ENCODE results near the gene IL1R2.

The IL1R2 gene

DNA sequence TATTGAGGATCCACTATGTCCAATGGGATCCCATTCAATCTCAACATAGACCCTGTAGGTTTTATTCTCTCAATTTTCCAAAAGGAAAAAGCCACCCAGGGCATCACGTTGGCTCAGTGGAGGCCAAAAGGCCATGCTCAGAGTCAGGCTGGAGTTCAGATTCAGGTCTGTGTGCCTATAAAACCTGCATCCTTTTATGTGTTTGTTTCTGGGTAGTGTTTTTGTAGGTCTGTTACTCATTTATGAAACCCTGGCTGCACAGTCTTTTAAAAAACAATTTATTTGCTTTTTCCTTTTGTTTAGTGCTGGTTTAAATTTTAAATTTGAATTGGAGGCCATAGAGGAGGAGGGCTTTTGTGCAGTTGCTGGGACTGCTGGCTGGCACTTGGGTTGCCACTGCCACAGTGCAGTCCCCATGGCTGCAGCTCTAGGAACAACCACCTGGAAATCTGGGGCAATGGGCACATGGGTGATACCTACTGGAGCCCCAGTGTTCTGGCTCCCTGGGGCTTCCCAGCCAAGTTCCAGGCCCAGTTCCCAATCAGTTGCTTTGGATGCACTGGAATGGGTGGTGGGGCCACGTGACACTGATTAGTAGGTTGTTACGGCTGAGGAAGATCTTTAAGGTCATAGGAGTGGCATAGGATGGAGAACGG lies 31.3 kb downstream of the IL1R2 start:
- DNase-seq: no peak

DNA sequence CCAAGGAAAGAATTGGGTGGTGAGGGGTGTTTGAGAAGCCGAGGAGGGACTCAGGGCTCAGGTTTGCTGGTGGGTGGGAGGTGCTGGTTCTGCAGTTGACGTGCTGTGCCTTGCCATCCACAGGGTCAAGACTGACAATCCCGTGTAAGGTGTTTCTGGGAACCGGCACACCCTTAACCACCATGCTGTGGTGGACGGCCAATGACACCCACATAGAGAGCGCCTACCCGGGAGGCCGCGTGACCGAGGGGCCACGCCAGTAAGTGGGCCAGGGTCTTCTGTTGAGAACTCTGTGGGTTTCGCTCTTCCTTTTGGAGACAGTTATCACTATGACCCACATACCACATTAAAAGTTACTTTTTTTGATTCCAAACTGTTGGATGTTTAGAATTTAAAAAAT lies 32.6 kb downstream of the IL1R2 start:
- DNase-seq: no peak

DNA sequence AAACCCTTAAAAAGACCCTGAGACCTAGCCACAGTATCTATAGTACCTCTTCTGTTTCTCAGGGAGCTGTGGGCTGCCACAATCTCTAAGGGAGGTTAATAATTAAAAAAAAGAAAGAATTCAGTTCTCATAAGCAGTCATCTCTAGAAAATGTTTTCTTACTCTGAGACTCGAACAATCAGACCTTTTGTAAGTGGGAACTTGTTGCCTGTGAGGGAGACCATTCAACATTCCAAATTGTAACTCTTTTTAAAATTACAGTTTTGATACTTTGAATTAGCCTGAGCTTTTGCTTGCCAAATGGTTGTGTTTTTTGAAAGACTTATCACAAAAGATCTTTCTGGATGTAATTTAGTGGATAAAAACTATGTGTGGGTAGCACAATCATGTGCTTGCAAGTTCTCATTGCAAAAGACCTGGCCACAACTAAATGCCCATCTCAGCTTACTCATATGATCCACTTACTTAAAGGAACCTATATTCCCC lies 33.3 kb downstream of the IL1R2 start:
- no peak for DNase-seq

DNA sequence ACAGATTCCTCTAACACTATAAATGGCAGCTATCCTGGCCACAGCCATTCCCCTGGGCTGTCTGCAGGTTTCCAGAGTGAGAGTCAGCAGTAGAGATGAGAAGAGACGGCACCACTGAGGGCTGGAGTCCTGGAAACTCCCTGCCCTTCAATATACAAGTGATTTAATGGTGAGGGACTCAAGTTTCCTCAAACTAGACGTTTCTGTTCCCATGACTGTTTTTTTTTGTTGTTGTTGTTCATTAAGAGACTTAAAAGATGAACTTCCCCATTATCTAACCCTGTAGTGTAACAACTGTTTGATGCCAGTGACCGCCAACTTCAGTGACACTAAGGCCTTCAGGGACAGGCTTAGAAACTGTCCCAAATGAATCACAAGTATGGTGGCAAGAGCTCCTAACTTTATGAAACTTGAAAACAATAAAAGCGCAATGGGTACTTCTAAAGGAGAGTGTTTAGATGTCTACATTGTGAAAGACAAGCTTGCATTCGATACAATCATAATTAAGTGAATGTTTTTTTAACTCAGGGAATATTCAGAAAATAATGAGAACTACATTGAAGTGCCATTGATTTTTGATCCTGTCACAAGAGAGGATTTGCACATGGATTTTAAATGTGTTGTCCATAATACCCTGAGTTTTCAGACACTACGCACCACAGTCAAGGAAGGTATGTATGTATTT lies 34.0 kb downstream of the IL1R2 start:
- no peak for DNase-seq

DNA sequence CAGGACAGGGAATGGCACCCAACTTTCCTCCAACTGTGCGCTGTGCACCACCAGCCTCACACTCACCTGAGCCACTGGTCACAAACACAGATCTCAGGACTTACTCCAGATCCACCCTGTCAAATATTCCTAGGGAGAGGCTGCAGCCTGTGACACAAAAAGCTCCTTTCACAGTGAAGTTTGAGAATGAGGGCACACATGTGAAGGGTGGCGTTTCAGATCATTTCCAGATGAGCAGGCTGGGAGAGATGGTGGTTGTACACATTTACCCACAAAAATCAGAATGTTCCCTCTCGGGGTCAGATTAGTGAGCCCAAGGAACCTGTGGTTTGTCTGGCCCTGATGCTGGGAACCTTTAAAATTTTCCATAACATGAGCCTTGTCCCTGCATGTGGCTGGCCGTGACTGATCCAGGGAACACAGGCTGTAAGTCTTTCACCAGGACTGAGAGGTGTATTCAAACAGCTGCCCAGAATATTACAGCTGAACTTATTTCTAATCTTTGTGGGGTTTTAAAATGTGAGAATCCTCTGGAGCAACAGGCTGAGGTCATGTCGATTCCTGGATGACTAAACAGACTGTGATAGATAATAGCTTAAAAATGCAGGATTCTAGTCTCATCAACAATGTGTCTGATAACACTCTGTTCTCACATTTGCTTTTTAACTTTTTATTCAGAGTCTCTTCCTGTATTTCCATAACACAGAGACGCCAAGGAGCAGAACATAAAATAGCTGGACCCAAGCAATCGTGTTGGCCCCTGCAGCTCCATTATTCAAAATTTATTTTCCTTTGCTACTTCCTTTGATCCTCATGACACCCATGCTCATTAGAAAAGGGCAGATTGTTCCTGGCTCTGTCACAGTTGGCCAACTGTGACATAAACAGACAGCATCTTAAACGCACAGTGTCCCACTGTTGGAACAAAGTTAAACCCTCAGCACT lies 35.5 kb downstream of the IL1R2 start:
- no peak for DNase-seq

DNA sequence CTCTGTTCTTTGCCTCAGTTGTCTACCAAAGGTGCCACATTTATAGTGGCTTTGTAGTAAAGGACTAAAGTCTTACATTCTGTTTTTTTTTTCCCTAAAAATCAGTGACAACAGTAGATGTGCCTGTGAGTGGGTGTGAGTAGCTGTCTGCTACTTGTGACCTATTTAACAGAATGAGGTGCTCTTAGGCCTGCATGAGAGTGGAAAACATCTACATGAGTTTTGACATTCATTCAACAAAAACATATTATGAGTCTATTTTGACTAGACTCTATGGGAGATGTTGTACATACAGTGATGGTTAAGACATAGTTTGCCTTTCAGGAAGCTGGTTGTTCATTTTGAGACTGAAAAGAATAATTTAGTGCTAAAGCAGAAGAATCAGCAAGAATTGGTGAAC lies 36.7 kb downstream of the IL1R2 start:
- no peak for DNase-seq

DNA sequence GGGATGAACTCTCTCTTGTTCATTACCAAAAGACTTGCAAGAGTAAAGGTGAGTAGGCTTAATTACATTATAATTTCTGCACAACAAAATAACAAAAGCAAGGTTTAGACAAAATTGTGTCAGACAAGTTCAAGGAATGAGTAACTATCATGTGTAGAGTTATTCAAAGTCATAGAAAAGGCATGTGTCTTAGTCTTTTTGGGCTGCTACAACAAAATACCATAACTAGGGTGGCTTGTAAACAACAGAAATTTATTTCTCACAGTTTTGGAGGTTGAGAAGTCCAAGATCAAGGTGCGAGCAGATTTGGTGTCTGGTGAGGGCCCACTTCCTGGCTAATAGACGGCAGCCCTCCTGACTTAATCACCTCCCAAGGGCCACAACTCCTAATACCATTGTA lies 37.6 kb downstream of the IL1R2 start:
- DNase-seq: no peak

DNA sequence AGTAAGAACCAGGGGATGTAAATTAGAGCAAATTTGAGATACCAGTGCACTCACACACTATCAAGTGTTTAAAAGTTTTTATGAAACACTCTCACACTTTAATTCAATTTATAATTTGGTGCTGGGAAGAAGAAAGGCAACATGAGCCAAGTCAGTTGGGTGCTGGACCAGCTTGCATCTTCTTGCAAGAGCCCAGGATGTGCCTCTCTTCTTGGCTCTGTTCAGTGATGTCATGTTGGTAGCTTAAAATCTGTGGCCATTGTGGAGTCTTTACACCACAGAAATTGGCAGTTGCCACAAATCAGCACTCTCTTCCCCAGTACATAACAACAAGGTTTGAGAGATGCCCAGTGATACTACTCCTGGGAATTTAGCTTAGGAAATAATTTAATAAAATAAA lies 38.2 kb downstream of the IL1R2 start:
- DNase-seq: peak in 1 of 5 experiments; percentile 65

DNA sequence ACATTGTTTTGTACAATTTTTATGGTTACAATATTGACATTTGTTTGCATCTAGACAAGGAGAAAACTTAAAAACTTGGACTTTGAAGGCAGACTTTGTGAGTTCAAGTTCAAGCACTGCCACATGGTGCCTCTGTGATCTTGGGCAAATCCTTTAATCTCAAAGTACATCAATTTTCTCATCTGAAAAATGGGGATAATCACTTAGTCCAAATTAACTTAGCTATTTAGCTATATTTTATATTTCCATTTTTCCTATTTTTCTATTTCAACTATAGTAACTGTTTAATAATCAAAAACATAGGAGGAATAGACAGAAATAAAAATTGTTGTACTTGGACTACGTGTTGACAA lies 38.7 kb downstream of the IL1R2 start:
- no peak for DNase-seq

DNA sequence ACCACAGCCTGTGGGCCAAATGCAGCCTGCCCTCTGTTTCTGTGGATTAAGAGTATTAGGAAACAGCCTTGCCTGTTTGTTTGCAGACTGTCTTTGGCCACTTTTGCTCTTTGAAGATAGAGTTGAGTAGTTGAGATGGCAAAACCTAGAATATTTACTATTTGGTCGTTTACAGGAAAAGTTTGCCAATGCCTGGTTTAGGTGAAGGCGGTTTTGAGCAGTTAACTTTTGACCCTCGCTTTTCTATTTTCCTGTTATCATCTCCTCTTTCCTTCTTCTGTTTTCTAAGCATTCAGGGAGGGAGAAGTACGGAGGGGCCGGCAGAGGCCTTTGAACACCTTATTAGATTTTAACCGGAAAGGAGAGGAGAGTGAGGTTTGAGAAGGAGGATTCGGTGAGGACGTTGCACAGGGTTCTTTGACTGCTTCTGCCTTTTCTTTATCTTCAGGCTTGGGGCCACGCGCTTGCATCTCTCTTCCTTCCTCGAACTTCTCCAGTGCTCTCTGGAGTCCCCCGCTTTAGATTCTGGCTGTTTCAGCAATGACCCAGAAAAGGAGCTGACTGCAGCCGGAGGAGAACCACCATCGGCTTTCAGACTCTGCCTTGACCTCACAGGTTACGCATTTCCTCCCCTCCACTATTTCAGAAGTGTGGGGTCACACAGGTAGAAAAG lies 39.2 kb downstream of the IL1R2 start:
- DNase-seq: no peak

DNA sequence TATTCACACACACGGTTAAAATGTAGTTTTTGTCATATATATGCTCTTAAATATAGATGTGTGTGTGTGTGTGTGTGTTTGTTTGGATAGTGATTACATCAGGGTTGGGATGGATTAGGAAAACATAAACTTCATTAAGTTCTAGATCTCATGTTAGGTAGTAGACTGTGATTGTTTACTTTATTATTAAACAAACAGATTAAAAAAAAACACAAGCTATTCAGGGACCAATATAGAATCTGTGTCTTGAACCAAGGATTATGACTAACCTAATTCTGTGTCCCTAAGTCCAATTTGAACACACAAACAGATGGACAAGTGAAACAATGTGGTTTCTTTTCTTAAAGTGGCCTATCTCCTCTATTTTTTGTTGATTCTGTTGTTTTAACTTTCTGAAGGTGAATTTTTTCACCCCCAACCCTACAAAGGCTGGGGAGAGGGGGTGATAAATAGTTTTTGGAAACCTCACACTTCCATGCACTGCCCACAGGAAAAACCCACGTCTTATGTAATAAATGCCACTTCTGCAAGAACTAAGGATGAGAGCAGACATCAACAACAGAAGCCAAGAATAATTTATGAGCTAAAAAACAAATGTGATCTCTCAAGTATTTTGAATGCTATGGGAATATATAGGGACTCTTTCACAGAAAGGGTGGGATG lies 40.7 kb downstream of the IL1R2 start:
- DNase-seq: no peak

DNA sequence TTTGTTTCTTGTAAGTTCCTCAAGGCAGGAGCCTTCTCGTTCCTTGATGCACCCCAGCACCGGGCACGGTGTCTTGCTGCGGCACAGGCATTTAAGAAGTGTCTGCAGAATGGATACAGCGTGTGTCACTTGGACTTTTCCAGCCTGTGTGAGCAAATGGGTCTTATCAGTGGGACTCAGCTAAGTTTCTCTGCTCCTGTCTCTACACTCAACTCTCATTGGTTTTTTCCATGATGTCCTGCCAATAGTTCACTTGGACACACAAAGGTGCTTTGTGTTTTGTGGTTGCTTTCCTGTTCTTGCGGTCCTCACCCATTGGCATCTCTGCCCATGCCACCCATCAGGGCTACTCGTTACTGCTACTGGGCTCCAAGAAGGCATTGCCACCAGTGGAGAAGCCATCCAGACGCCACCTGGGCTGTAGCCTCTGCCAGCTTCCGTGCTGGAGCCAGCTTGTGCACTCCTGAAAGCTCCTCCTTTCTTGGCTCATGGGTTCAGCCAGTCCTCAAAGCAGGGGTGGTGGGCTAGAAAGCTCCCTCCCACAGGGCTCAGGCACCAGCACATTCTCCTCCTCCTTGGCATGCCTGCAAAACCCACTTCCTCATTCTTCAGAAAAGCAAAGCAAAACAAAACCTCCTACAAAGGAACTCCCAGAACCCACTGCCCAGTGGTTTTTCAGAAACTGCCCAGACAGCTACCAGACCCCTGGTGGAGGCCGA lies 41.4 kb downstream of the IL1R2 start:
- peak in 1 of 5 experiments; percentile 91 for DNase-seq

DNA sequence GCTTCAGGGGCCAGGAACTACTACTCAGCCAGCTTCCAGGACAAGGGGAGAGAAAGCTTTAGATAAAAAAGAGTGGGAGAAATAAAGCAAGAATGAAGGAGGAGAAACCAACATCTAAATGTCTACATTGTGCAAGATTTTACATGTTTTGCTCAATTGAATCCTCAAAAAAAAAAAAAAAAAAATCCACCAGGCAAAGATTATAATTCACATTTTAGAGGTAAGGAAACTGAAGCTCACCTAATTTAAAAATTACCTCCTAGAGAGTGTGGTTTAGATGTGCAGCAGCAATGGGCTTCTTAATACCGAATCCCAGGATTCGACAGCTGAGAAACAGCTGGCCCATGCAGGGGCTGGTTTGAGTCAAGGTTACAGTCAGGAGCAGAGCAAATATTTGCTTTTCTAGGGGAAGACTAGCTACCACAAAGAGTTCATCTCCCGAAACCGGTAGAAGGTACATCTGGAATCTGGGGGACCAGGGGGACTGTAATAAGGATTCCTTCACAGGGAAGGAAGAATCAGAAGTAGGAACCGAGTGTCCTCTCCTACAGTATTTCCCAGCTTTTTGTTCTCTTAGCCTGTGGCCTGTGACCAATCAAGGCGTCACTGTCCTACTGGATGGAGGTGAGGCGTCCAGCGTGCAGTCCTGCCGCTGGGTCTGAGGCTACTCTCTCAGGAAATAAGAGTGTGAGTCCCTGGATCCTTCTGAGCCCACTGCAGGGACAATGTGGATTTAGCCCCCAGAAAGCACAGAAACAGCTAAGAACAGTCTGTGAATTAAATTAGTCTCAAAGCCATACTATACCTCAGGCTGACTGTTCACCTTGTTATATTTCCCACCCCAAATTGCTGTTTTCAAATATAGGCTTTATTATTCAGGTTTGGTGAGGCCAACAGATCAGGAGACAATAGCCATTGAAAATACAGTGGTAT lies 42.3 kb downstream of the IL1R2 start:
- no peak for DNase-seq

DNA sequence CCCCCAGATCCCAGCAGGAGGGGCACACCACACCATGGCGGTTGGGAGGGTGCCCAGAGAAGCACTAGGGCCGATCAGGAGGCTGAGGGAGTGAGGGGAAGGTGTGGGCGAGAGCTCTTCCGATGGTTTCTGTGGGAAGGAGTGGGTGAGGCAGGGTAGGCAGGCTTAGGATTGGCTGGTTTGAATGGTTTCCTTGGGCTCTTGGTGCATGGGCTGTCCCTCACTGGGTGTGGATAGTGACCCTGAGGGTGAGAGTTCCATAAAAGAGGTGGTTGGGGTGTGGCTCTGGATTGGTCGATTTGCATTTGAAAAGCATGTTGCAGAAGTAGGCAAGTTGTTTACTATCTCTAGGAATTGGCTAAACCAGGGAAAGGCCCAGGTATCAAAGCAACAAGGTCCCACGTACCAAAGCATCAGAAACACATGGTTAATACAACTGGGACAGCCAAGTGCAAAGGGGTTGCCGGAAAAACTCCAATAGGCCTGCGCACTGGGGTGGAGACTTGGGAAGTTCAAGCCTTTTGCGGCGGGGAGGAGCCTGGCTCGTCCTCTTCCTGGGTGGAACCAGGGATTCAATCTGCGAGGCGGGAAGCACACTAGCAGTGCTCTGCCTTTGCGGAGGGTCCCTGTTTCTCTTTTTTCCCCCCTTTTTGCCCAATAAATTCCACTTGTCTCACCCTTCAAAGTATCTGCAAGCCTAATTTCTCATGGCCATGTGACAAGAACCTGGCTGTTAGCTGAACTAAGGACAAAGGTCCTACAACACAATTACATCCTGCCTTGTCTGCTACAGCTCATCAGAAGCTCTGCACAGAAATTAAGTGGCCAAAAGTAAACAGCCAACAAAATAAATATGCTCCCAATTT lies 43.2 kb downstream of the IL1R2 start:
- no peak for DNase-seq

DNA sequence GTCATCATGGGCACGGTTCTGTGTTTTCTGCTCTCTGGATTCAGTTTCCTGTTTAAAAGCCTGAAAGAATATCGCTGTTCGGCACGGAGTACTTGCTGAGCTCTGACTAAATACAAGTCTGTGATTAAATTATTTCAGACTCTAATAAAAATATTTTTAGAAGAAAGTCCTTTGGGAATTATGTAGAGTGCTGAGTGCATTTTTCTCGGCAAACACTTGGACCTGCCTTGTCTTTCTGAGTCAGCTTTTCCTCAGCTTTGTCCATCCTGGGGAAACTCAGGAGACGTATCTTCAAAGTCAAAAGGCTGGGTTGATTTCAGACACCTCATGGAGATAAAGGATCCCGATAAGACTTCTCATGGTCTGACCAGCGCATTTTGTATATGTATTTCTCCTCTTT lies 45.9 kb downstream of the IL1R2 start:
- no peak for DNase-seq

DNA sequence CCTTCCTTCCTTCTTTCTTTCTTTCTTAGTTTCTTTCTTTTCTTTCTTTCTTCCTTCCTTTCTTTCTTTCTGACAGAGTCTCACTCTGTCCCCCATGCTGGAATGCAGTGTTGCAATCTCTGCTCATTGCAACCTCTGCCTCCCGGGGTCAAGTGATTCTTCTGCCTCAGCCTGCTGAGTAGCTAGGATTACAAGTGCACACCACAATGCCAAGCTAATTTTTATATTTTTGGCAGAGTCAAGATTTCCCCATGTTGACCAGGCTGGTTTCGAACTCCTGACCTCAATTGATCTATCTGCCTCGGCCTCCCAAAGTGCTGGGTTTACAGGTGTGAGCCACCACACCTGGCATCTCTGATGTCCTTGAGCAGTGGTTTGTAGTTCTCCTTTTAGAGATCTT lies 48.5 kb downstream of the IL1R2 start:
- no peak for DNase-seq

DNA sequence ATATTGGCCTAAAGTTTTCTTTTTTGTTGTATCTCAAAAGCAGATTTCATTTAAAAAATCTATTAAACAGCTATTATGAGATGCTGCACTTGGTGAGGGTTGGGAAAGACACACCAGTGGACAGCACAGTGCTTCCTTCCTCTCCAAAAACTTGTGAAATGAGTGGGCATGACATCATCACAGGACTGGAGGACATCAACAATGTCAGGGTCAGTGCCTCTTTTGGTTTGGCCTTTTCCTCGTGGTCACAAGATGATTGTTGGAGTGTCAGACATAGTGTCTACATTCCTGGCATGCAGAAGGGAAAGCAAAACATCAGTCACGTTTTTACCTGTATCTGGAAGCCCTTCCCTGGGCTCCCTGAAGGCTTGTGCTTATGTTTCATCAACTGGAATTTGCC lies 49.6 kb downstream of the IL1R2 start:
- no peak for DNase-seq

DNA sequence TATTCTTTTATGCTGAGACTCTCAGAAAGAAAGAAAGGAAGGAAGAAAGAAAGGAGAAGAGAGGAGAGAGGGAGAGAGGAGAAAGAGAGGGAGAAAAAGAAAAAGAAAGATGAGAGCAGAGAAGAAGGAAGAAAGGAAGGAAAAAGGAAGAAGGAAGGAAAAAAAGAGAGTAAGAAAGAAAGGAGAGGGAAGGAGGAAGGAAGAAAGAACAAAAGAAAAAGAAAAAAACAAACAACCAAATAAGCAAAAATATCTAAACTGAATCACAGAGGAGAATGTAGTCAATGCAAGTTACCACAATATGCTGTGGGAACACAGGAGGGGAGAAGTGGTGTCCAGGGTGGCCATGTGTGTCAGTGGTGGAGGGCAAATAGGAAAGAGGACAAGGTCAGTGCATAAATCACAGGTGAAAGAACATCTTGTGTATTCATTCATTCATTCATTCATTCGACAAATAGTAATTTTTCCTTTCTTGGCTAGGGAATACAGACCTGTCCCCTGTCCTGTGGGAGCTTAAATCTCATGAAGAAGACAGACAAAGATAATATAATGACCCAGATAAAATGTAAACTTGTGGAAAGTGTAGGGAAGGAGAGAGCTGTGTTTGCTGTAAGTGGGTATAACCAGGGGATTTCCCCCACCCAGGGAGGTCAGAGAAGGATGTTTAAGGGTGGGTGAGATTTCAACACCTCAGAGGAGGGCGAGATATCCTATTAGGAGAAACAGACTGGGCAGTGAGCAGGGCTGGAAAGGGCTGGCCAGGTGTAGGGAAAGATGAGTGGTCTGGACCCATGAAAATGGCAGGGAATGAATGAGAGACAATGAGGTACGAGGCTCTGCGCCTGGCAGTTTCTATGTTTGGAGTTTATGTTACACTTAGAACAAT lies 50.7 kb downstream of the IL1R2 start:
- no peak for DNase-seq

DNA sequence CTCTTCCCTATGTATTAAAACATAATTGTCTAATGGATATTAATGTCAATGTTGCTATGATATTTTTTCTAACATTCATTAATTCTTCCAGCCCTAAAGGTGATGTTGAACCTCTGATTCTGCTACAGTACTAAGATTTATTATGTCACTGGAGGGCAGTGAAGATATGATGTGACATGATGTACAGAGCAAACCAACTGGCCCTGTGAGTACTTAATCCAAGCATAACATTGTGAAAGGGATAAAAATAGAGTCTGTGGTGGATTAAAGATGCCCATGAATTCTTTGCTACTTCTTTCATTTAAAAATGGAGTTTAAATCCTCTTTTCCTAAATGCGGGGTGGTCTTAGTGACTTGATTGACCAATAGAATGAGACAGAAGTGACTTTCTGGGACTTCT lies 51.8 kb downstream of the IL1R2 start:
- DNase-seq: no peak
